KMS-11 (cell line): ENCODE data around the gene C16orf46.

ENCODE experiments used
- H2AFZ ChIP-seq: fragments of 200-600 bp; sonication (generic); 2 replicates; pipeline ENCODE4 v1.6.1; 2016; ENCODE audit warnings: antibody characterized with exemption, mixed run types, low read depth
- H3K27ac ChIP-seq: fragments of 200-600 bp; sonication (generic); 2 replicates; pipeline ENCODE4 v1.6.1; 2016; ENCODE audit warnings: mild to moderate bottlenecking, mixed run types
- H3K27me3 ChIP-seq: fragments of 200-600 bp; sonication (generic); 2 replicates; pipeline ENCODE4 v1.6.1; 2017; ENCODE audit warnings: mild to moderate bottlenecking, low read depth, mixed run types, moderate library complexity; ENCODE audit not compliant: insufficient read depth
- H3K36me3 ChIP-seq: fragments of 200-600 bp; sonication (generic); 2 replicates; pipeline ENCODE4 v1.6.1; 2017; ENCODE audit warnings: mild to moderate bottlenecking, mixed run types; ENCODE audit not compliant: insufficient read depth
- H3K4me1 ChIP-seq: fragments of 200-600 bp; sonication (generic); 2 replicates; pipeline ENCODE4 v1.6.1; 2016; ENCODE audit warnings: mild to moderate bottlenecking, low read depth, mixed run types; ENCODE audit not compliant: poor library complexity, severe bottlenecking
- H3K4me2 ChIP-seq: fragments of 200-600 bp; sonication (generic); 2 replicates; pipeline ENCODE4 v1.7.0; 2016; ENCODE audit warnings: mild to moderate bottlenecking, mixed run types
- H3K4me3 ChIP-seq: fragments of 200-600 bp; sonication (generic); IDR thresholded peaks from 2 replicates; pipeline ENCODE4 v1.6.1; 2017; ENCODE audit warnings: low read depth, low read length, mixed read lengths; ENCODE audit not compliant: insufficient read depth
- H3K79me2 ChIP-seq: fragments of 200-600 bp; sonication (generic); 2 replicates; pipeline ENCODE4 v1.6.1; 2016; ENCODE audit warnings: low read depth, mixed run types; ENCODE audit not compliant: insufficient read depth
- H3K9ac ChIP-seq: fragments of 200-600 bp; sonication (generic); 2 replicates; pipeline ENCODE4 v1.6.1; 2016; ENCODE audit warnings: mild to moderate bottlenecking, mixed run types
- H4K20me1 ChIP-seq: fragments of 200-600 bp; sonication (generic); 2 replicates; pipeline ENCODE4 v1.6.1; 2016; ENCODE audit warnings: mild to moderate bottlenecking, mixed run types; ENCODE audit not compliant: insufficient read depth
- CTCF ChIP-seq: fragments of 200-600 bp; sonication (generic); conservative IDR thresholded peaks from 2 replicates; pipeline ENCODE4 v1.6.1; 2017; ENCODE audit warnings: low read depth, mild to moderate bottlenecking, antibody characterized with exemption, low read length, moderate library complexity, mixed read lengths

C16orf46 gene

GRCh38 chr16:81014672-81015071 lies 62.4 kb downstream of the C16orf46 start:
- H3K4me3 ChIP-seq = no peak overlapping the region
- H3K4me1 ChIP-seq = no peaks in the 10 kb centered on the region
- no peak for TF ChIP-seq CTCF
- no peak overlapping the region for H3K9ac ChIP-seq
- peaks cover 20% of the 10 kb centered on the region for H3K79me2 ChIP-seq
- H2AFZ ChIP-seq = no peak overlapping the region
- no peak overlapping the region for H3K27ac ChIP-seq
- no peak overlapping the region for H3K4me2 ChIP-seq
- peaks cover 24% of the 10 kb centered on the region; the same call in 1 of the 2 replicates for H3K36me3 ChIP-seq
- 0 out of 2 replicates have a peak, but pooled peaks cover 1% of the 10 kb centered on the region for H4K20me1 ChIP-seq
- no peaks in the 10 kb centered on the region for H3K27me3 ChIP-seq

GRCh38 chr16:81012974-81013373 lies 64.1 kb downstream of the C16orf46 start:
- H4K20me1 ChIP-seq = 0 out of 2 replicates have a peak, but pooled peaks cover 4% of the 10 kb centered on the region
- peaks cover 16% of the 10 kb centered on the region; the same call in 1 of the 2 replicates for H3K36me3 ChIP-seq

More at GRCh38 chr16:81012974-81013373, 64.1 kb downstream of the C16orf46 start:
- Histone ChIP-seq H3K27me3 (no peaks in the 10 kb centered on the region), H3K9ac (no peak overlapping the region), H3K4me3 (no peak overlapping the region), H3K4me2 (no peak overlapping the region), H3K4me1 (peaks cover 5% of the 10 kb centered on the region), H2AFZ (no peak overlapping the region), H3K79me2 (peaks cover 37% of the 10 kb centered on the region), H3K27ac (no peak overlapping the region)
- TF ChIP-seq CTCF = no peak
